Measurements from ENCODE around the gene SLC66A1. TPM values are rescaled to one million over a fixed set of nuclear protein-coding genes. Genes with fewer than 3 reads are reported as not detected.

SLC66A1 gene
- total and polyA plus RNA-seq, 5 experiments from 2014 or later, result 3.1 to 6.4 (median 4.3) TPM

DNA sequence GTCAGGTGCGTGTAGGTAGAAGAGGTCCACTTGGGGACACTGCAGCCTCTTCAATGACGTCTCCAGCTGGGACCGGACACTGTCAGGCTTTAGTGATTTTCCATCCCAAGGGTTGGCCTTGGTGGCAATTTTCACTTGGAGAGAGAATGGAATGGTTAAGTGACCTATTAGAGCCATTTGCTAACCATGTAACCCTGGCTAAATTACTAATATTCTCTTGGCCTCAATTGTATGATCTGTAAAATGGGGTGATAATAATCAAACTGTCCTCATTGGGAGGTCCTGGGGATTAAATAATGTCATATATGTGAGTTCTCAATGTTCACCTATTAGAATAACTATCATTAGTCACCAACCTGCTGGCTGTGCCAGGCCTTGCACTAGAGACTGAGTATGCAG is 3.6 kb upstream of the SLC66A1 start:
- Mint-ChIP-seq H3K27ac (peak overlapping the region in 1 of 10 donors; percentile 67), H3K27me3 (no peaks in the 10 kb centered on the region), H3K36me3 (peaks cover 0 to 42% (median 22%) of the 10 kb centered on the region in 3 donors), H3K9me3 (no peaks in the 10 kb centered on the region), H3K4me1 (peaks cover 20 to 39% (median 27%) of the 10 kb centered on the region in 4 donors), H3K4me3 (peak overlapping the region in 3 of 10 donors; percentile 36 to 71 (median 59))
- POLR2A ChIA-PET, result no interaction called here
- DNase-seq (no peak), ATAC-seq (no peak)

DNA sequence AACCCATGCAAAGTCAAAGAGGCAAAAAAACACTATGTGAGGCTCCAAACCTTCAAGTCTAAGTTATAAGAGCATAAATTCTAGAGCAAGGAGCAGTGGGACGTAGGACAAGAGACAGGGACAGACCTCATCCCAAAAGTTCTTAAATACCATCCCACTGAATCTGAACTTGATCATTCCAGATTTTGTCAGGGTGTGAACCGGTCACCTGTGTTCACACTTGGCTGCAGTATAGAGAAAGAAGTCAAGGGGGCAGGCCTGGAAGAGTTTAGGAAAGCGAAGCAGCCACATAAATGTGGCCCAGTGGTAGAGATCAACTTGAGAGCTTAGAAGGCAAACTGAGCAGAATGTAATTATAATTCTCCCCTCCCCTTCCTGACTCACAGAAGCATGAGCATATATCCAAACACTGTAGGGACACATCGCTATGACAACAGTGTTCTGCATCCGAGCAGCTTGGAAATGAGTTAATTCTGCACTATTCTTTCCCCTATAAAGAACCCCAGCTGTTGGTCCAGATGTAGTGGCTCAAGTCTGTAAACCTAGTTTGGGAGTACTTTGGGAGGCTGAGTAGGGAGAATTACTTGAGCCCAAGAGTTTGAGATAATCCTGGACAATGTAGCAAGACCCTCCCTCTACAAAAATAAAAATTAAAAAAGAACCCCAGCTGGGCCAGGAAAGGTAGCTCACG is 2.9 kb upstream of the SLC66A1 start:
- H3K4me3 Mint-ChIP-seq, result peak overlapping the region in 5 of 10 donors; percentile 9 to 71 (median 59)
- DNase-seq (no peak), ATAC-seq (no peak)
- H3K36me3 Mint-ChIP-seq, result peaks cover 0 to 34% (median 17%) of the 10 kb centered on the region in 3 donors
- no peaks in the 10 kb centered on the region for H3K9me3 Mint-ChIP-seq
- peak overlapping the region in 1 of 10 donors; percentile 67 for H3K27ac Mint-ChIP-seq
- peaks cover 20 to 43% (median 32%) of the 10 kb centered on the region in 4 donors for H3K4me1 Mint-ChIP-seq
- POLR2A ChIA-PET, result interaction anchor here (1.3 kb wide), 1 partner anchor 58 kb away, joined by 3 read pairs; the partner anchor contains the start of genes EMC1 and MRTO4
- H3K27me3 Mint-ChIP-seq, result no peaks in the 10 kb centered on the region

DNA sequence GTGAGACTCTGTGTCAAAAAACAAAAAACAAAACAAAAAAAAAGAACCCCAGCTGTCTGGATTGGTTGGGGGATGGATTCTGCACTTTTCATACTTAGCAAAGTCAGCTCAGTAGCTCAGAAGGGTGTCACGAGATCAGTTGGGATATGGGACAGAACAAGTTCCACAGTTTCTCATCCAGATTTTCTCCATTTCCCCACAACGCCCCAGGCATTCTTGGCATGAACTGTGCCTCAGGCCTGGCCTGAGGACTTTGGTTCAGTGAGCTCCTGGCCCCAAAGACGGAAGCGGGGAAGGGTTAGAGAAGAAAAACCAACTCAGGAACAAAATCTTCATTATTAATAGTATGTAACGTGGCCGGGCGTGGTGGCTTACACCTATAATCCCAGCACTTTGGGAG is 2.1 kb upstream of the SLC66A1 start:
- Mint-ChIP-seq H3K4me3 (peak overlapping the region in 8 of 10 donors; percentile 41 to 96 (median 90)), H3K27ac (peak overlapping the region in 2 of 10 donors; percentile 15 to 69)
- POLR2A ChIA-PET, result interaction anchor here (1.3 kb wide), 1 partner anchor 59 kb away, joined by 3 read pairs; the partner anchor contains the start of genes EMC1 and MRTO4

DNA sequence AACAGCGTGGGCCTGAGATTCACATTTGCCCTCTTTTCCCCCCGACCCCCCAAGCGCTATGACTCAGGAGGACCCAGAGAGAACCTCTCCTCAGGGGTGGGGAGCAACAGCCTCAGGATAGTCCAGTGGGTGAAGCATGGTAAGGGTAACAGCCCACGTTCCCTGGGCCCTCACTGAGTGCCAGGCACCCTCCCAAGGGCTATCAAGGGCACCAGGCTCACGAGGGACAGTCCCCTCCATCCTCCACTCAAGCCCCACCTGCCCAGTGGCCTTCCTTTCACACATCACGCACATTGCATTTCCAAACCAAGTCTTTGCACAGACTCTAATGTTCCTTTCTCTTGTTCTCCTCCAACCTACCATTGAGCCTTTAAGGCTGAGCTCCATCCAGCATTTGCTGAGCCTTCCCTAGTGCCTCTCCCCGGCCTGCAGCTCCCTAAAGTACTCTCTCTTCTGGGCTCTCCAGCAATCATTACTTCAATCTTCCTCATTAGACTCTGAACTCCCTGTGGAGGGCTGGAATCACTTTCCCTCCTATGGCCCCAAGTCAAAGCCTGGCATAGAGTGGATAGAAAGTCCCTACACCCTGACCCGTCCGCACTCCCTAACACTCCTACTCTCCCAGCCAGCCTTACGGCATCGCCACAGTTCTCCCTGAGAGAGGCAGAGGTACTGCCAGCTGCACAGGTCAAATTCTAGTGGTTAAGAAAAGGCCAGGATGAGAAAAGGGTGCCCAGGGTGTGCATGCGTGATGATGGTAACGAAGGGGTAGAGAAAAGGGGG is 1.2 kb upstream of the SLC66A1 start:
- H3K9me3 Mint-ChIP-seq, result no peaks in the 10 kb centered on the region
- POLR2A ChIA-PET, result interaction anchor here (0.8 to 2.0 kb wide), 3 partner anchors 59 to 174 kb away, joined by 3 to 6 read pairs (median 3); partner anchors contain the start of genes CAPZB, EMC1 and MRTO4
- DNase-seq (peak in 2 of 10 donors; percentile 29 to 37), ATAC-seq (no peak)
- peaks cover 24 to 51% (median 44%) of the 10 kb centered on the region in 4 donors for H3K4me1 Mint-ChIP-seq
- peaks cover 0 to 18% (median 5%) of the 10 kb centered on the region in 3 donors for H3K36me3 Mint-ChIP-seq
- H3K27me3 Mint-ChIP-seq, result no peaks in the 10 kb centered on the region
- peak overlapping the region; percentile 6 to 95 (median 74) for H3K27ac Mint-ChIP-seq
- peak overlapping the region; percentile 83 to 96 (median 89) for H3K4me3 Mint-ChIP-seq

More for the DNA sequence above, 2.1 kb upstream of the SLC66A1 start:
- H3K9me3 Mint-ChIP-seq, result no peaks in the 10 kb centered on the region
- ATAC-seq (no peak), DNase-seq (peak in 1 of 10 donors; percentile 30)
- no peaks in the 10 kb centered on the region for H3K27me3 Mint-ChIP-seq
- peaks cover 20 to 48% (median 36%) of the 10 kb centered on the region in 4 donors for H3K4me1 Mint-ChIP-seq
- peaks cover 0 to 26% (median 11%) of the 10 kb centered on the region in 3 donors for H3K36me3 Mint-ChIP-seq

DNA sequence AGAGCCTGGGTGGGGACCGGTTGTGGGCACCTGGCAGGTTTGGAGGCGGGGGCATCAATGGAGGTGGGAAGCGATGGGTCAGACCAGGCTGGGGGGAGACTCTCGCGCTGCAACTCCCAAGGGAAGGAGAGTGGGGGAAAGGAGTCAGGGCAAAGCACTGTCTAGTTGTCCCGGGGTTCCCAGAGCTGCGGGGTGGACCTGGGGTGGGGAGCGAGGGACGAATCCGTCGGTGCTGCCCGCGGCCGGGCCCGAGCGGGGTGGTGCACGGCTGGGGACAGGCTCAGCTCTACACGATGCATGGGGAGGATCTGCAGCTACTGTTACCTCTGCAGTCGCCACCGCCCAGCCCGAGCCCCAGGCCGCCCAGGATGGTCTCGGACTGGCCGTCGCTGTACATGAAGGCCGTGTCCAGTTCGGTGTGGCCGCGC is 609 bp upstream of the SLC66A1 start:
- POLR2A ChIA-PET, result interaction anchor here (0.8 to 2.0 kb wide), 2 partner anchors 60 to 174 kb away, joined by 3 to 6 read pairs; partner anchors contain the start of genes CAPZB, EMC1 and MRTO4
- peaks cover 27 to 57% (median 47%) of the 10 kb centered on the region in 4 donors for H3K4me1 Mint-ChIP-seq

DNA sequence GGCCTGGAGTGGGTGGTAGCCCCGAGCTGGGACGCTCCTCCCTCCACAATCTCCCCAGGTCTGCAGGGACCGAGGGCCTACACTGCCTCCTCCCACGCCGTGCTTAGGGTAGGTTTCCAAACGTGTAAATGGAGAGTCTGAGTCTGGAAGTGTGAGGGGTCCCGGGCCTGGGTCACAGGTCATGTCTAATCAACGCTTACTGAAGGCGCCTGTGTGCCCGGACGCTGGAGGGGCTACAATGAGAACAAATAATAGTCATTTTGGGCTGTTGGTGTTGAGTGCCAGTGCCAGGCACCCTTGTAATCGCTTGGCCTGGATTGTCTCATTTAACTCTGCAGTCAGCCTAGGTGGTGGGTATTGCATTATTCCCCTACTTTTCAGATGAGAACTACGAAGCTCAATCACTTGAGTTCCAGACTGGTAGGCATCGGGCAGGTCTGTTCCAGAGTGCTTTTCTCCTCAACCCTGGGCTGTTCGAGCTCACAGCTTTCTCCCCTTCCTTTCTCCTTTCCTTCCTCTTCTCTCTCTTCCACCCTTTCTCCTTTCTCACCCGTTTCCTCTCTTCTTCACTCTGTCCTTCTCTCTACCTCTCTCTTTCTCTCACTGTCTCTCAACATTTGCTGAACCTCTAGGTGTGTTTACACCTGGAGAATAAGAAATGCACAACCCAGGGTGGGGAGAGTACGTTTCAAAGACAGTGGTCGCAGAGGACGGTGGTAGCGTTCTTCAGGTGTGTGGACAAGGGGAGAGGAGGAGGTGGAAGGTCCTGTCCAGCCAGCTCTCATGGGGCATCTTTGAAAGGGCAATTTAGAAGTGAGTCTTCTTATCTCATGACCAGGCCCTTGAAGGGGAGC is 883 bp downstream of the SLC66A1 start:
- Mint-ChIP-seq H3K9me3 (no peaks in the 10 kb centered on the region), H3K27ac (peak overlapping the region; percentile 1 to 85 (median 68)), H3K36me3 (peaks cover 0 to 2% (median 0%) of the 10 kb centered on the region in 3 donors), H3K4me3 (peak overlapping the region; percentile 73 to 90 (median 84)), H3K27me3 (no peaks in the 10 kb centered on the region), H3K4me1 (peaks cover 27 to 59% (median 49%) of the 10 kb centered on the region in 4 donors)
- ATAC-seq, result peak; percentile 9 to 26
- POLR2A ChIA-PET, result interaction anchor here (1.2 to 2.0 kb wide), 3 partner anchors 23 to 338 kb away, joined by 3 to 6 read pairs (median 4); partner anchors contain the start of genes EMC1 and MRTO4
- DNase-seq, result peak in 2 of 10 donors; percentile 31 to 41

More for the DNA sequence above, 609 bp upstream of the SLC66A1 start:
- H3K9me3 Mint-ChIP-seq, result no peaks in the 10 kb centered on the region
- no peaks in the 10 kb centered on the region for H3K27me3 Mint-ChIP-seq
- ATAC-seq (peak; percentile 38 to 43), DNase-seq (peak in 4 of 10 donors; percentile 14 to 32 (median 29))
- peak overlapping the region; percentile 83 to 96 (median 89) for H3K4me3 Mint-ChIP-seq
- peaks cover 0 to 15% (median 5%) of the 10 kb centered on the region in 3 donors for H3K36me3 Mint-ChIP-seq
- peak overlapping the region; percentile 6 to 95 (median 74) for H3K27ac Mint-ChIP-seq

DNA sequence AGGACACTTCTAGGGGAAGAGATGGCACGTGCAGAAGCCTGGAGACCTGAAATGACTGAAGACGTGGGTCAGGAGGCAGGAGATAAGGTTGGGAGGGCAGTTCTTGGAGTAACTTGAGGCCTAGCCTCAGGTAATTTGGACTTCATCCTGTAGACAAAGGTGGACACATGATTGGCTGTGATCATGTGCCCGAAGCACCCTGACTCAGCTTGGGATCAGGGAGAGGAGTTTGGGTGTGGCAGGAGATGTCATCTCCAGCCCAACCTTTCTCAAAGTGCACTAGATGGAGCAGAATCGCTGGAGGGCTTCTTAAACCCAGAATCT is 1.5 kb downstream of the SLC66A1 start:
- DNase-seq, result no peak
- Mint-ChIP-seq H3K9me3 (no peaks in the 10 kb centered on the region), H3K4me3 (peak overlapping the region; percentile 73 to 90 (median 84)), H3K27me3 (no peaks in the 10 kb centered on the region), H3K36me3 (peaks cover 0 to 3% (median 0%) of the 10 kb centered on the region in 3 donors), H3K27ac (peak overlapping the region in 6 of 10 donors; percentile 6 to 82 (median 54)), H3K4me1 (peaks cover 27 to 59% (median 48%) of the 10 kb centered on the region in 4 donors)
- POLR2A ChIA-PET, result interaction anchor here (1.2 kb wide), 1 partner anchor 23 kb away, joined by 3 read pairs; no protein-coding TSS in a partner anchor
- ATAC-seq, result no peak

DNA sequence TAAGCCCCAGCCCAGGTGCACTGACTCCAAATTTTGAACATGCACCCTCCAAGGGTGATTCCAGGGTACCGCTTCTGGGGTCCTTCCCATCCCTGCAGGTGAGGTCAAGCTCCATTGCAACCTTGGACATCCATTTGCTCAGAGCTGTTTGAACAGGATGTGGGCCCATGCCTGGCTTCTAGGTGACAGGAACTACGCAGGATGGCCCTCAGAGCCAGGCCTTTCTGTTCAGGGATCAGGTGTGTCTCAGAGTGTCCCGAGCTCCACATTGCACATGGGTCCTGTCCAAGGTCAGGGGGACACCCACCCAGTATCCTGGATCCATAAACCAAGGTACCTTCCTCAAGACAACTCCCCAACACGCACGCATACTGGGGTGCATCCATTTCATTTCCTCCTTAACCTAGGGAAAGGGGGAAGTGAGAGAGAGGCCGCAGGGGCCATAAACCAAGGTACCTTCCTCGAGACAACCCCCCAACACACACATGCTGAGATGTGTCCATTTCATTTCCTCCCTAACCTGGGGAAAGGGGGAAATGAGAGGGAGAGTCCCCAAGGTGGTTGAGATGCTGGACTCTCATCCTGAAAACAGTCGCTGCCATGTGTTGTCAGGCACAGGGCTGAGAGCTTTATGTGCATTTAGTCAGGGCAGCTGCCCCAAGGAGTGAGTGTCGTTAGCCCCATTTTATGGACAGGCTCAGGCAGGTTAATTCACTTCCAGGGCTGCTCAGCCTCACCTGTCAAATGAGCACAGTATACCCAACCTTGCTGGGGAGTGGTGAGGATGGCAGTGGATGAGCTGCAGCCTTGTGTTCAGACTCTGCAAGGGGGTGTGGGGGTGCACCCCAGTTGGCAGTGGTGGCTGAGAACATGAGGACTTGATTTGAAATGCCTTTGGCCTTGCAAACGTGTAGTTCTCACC is 2.1 kb downstream of the SLC66A1 start:
- Mint-ChIP-seq H3K36me3 (peaks cover 0 to 8% (median 0%) of the 10 kb centered on the region in 3 donors), H3K27me3 (no peaks in the 10 kb centered on the region), H3K4me1 (peaks cover 21 to 57% (median 42%) of the 10 kb centered on the region in 4 donors), H3K9me3 (no peaks in the 10 kb centered on the region), H3K27ac (peak overlapping the region in 4 of 10 donors; percentile 6 to 63 (median 20)), H3K4me3 (peak overlapping the region in 5 of 10 donors; percentile 39 to 90 (median 88))
- POLR2A ChIA-PET, result interaction anchor here (0.6 kb wide), 1 partner anchor 27 kb away, joined by 4 read pairs; no protein-coding TSS in a partner anchor
- peak in 1 of 10 donors; percentile 49 for DNase-seq
- no peak for ATAC-seq

DNA sequence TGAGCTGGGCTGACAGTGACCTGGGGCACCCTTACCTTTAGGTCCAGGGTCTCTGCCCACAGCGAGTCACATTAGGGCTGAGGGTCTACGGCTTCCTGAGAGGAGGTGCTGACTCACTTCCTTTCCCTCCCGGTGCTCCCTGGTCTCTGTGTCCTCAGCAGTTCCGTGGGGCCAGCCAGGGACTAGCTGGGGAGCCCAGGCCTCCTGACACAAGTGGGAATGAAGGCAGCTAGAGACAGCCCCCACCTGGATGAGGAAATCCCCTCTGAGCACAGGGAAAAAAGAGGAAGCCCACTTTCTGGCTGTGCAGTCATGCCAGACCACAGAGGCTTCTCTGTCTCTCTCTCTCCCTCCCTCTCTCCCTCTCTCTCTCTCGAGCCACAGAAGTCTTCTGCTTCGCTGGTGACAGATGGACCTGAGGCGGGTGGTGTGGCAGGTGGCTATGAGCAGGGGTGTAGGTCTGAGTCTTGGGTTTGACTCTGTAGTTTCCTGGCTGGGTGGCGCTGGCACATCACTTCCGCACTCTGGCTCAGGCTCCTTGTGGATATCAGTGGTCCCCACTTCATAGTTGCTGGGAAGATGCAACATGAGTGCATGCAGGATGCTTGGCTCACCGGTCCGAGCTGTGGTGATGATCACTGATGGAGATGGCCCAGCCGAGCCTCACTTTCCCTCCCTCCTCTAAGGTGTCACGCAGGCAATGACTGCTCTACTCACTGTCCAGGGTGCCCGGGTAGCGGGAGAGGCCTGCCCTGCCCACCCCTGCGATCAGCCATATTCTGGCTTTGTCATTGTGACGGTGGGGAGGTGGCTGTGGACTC is 3.5 kb downstream of the SLC66A1 start:
- H3K9me3 Mint-ChIP-seq, result no peaks in the 10 kb centered on the region
- peak overlapping the region in 1 of 10 donors; percentile 7 for H3K4me3 Mint-ChIP-seq
- POLR2A ChIA-PET, result no interaction called here
- H3K27me3 Mint-ChIP-seq, result no peaks in the 10 kb centered on the region
- H3K27ac Mint-ChIP-seq, result peak overlapping the region in 2 of 10 donors; percentile 40 to 72
- ATAC-seq (no peak), DNase-seq (peak in 1 of 10 donors; percentile 55)
- H3K4me1 Mint-ChIP-seq, result peaks cover 21 to 51% (median 36%) of the 10 kb centered on the region in 4 donors
- peaks cover 0 to 12% (median 0%) of the 10 kb centered on the region in 3 donors for H3K36me3 Mint-ChIP-seq
